GM12878 (cell line): ENCODE data around the gene OGFOD2. TPM values are rescaled to one million over a fixed set of nuclear protein-coding genes. Genes with fewer than 3 reads are reported as not detected.

Experiments used
- BMI1 ChIP-seq: fragments of 450-650 bp; IDR thresholded peaks from 2 replicates; pipeline ENCODE4 v1.6.1; 2016; ENCODE audit warnings: mild to moderate bottlenecking, moderate library complexity, borderline replicate concordance
- EGR1 ChIP-seq, 2 experiments: IDR thresholded peaks; 1 replicate in 1 of 2; 2 replicates in 1 of 2; pipeline ENCODE4 v1.6.1; 2011 to 2012; ENCODE audit warnings: low read depth in 2 of 2, low read length in 2 of 2, borderline replicate concordance in 1 of 2, mild to moderate bottlenecking in 1 of 2, moderate library complexity in 1 of 2
- EP300 ChIP-seq, 2 experiments: fragments of 150-350 bp in 1 of 2; IDR thresholded peaks; 2 replicates each; pipeline ENCODE4 v1.6.1; 2011 to 2012; ENCODE audit warnings: low read depth in 2 of 2, low read length in 2 of 2, borderline replicate concordance in 1 of 2, improper control_type of control experiment in 1 of 2, inconsistent platforms in 1 of 2; ENCODE audit not compliant: control insufficient read depth in 1 of 2
- KAT2A ChIP-seq: conservative IDR thresholded peaks from 2 replicates; pipeline ENCODE4 v1.6.1; 2011; ENCODE audit warnings: low read depth, low read length; ENCODE audit not compliant: control insufficient read depth
- KDM1A ChIP-seq: fragments of 200-600 bp; sonication (generic); IDR thresholded peaks from 2 replicates; pipeline ENCODE4 v1.6.1; 2016; ENCODE audit warnings: borderline replicate concordance
- NFXL1 ChIP-seq: fragments of 450-650 bp; IDR thresholded peaks from 2 replicates; pipeline ENCODE4 v1.6.1; 2017; ENCODE audit warnings: antibody characterized with exemption, mild to moderate bottlenecking, borderline replicate concordance
- NR2F1 ChIP-seq: fragments of 450-650 bp; conservative IDR thresholded peaks from 2 replicates; pipeline ENCODE4 v1.6.1; 2017; ENCODE audit warnings: mild to moderate bottlenecking
- POLR2AphosphoS5 ChIP-seq: IDR thresholded peaks from 2 replicates; pipeline ENCODE4 v1.6.1; 2011; ENCODE audit warnings: mild to moderate bottlenecking, low read length, inconsistent platforms
- RAD21 ChIP-seq: IDR thresholded peaks from 2 replicates; pipeline ENCODE4 v1.6.1; 2011; ENCODE audit warnings: mild to moderate bottlenecking, low read depth, low read length, moderate library complexity; ENCODE audit not compliant: insufficient read depth
- RAD51 ChIP-seq: fragments of 450-650 bp; IDR thresholded peaks from 2 replicates; pipeline ENCODE4 v1.6.1; 2016; ENCODE audit warnings: moderate library complexity, mild to moderate bottlenecking, inconsistent platforms
- SMAD1 ChIP-seq: fragments of 450-650 bp; IDR thresholded peaks from 2 replicates; pipeline ENCODE4 v1.6.1; 2018; ENCODE audit warnings: mild to moderate bottlenecking, low read depth; ENCODE audit not compliant: partially characterized antibody
- SMAD5 ChIP-seq: IDR thresholded peaks from 2 replicates; pipeline ENCODE4 v1.6.1; 2016; ENCODE audit warnings: antibody characterized with exemption, low read depth
- TCF3 ChIP-seq: IDR thresholded peaks from 2 replicates; pipeline ENCODE4 v1.6.1; 2012; ENCODE audit warnings: low read depth, mild to moderate bottlenecking, low read length, borderline replicate concordance; ENCODE audit not compliant: insufficient read depth
- ZNF384 ChIP-seq: IDR thresholded peaks from 2 replicates; pipeline ENCODE4 v1.6.1; 2012; ENCODE audit warnings: low read depth, mild to moderate bottlenecking, low read length, improper control_type of control experiment, borderline replicate concordance
- polyA plus RNA-seq, 11 experiments: library from polyadenylated mRNA; depleted of rRNA in 4 of 11; unstranded in 6 of 11; stranded (reverse) in 5 of 11; fragments of >200 nt; fragmentation: Nextera tagmentation in 4 of 11; fragmentation: Illumina TruSeq in 1 of 11; extraction: Ambion mirVana in 4 of 11; extraction: Trizol in 1 of 11; gene quantifications; 1 replicate in 1 of 11; 2 replicates in 10 of 11; pipeline versions ENCODE4 v1.2.1 to v1.2.3, GENCODE V29; 2011 to 2016; ENCODE audit warnings: inconsistent platforms in 2 of 11, missing spikeins in 2 of 11, low read depth in 1 of 11
- total RNA-seq, 4 experiments: library from RNA; depleted of rRNA in 3 of 4; stranded (reverse); fragments of >200 nt in 3 of 4; fragmentation: Illumina TruSeq in 1 of 4; extraction: Trizol in 1 of 4; gene quantifications; 2 replicates each; pipeline versions ENCODE4 v1.2.1 to v1.2.3, GENCODE V29; 2013 to 2021
- TF ChIP-seq, protein P1 (sequence below): fragments of 450-650 bp; conservative IDR thresholded peaks from 2 replicates; pipeline ENCODE4 v1.6.1; 2017; ENCODE audit warnings: mild to moderate bottlenecking, moderate library complexity
- TF ChIP-seq, protein P2 (sequence below), 3 experiments: IDR thresholded peaks in 2 of 3; conservative IDR thresholded peaks in 1 of 3; 2 replicates each; pipeline ENCODE4 v1.5.1; 2011; ENCODE audit warnings: low read depth in 3 of 3, low read length in 3 of 3, mild to moderate bottlenecking in 3 of 3, control low read depth in 2 of 3, moderate library complexity in 2 of 3, inconsistent platforms in 1 of 3, mixed read lengths in 1 of 3; ENCODE audit not compliant: control insufficient read depth in 2 of 3, insufficient read depth in 1 of 3; ENCODE audit errors: extremely low read depth in 1 of 3
- TF ChIP-seq, protein P3 (sequence below): IDR thresholded peaks from 2 replicates; pipeline ENCODE4 v1.6.1; 2012; ENCODE audit warnings: low read depth, low read length, improper control_type of control experiment
- TF ChIP-seq, protein P4 (sequence below): fragments of 450-650 bp; IDR thresholded peaks from 2 replicates; pipeline ENCODE4 v1.6.1; 2017; ENCODE audit warnings: antibody characterized with exemption, mild to moderate bottlenecking, moderate library complexity

OGFOD2 gene
- total and polyA plus RNA-seq, 10 of the 15 experiments (the other 5 are each of a cell fraction or from before 2014, with no cell fraction given): 0.93 to 29.2 (median 16.3) TPM

DNA sequence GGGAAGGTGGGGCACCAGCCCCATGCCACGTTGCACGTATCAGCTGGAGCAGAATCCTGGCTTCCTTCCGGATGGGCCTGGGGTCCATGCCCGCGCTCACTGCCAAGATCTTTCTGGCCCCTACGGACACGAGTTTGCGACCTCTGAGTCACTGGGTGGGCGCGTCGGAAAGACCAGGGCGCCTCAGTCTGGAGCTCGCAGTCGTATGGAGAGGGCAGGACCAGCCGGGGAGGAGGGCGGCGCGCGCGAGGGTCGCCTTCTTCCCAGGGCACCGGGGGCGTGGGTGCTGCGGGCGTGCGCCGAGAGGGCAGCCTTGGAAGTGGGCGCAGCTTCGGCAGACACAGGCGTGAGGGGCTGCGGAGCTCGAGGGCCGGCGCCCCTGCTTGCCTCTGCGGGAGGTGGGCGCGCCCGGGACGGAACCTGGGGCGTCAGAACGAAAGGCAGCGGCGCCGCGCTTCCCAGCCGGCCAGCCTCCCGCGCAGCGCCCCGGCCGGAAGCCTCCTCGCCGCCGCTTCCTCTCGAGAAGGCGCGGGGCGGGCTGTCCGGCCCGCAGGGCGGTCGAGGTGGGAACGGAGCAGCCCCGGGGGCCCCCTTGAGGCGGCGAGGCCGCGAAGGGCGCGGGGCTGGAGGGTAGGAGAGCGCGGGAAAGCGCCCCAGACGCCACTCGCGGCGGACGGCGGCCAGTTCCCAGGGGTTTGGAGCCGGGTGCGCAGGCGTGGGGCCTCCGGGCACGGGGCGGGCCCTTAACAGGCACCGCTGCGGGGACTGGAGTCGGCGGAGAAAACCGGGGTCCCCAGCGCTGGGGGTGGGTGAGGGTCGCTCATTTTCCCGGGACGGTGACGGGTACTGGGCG, 5.4 kb downstream of the OGFOD2 start, which contains the start of gene ARL6IP4 (continued):
- TF ChIP-seq EP300 (IDR thresholded peaks at IDR 0.05; ENCODE audit: borderline replicate concordance in 1 of 2, control insufficient read depth in 1 of 2, low read depth in 2 of 2, low read length in 2 of 2): no peak
- TF ChIP-seq SMAD1: no peak
- TF ChIP-seq, protein P1, sequence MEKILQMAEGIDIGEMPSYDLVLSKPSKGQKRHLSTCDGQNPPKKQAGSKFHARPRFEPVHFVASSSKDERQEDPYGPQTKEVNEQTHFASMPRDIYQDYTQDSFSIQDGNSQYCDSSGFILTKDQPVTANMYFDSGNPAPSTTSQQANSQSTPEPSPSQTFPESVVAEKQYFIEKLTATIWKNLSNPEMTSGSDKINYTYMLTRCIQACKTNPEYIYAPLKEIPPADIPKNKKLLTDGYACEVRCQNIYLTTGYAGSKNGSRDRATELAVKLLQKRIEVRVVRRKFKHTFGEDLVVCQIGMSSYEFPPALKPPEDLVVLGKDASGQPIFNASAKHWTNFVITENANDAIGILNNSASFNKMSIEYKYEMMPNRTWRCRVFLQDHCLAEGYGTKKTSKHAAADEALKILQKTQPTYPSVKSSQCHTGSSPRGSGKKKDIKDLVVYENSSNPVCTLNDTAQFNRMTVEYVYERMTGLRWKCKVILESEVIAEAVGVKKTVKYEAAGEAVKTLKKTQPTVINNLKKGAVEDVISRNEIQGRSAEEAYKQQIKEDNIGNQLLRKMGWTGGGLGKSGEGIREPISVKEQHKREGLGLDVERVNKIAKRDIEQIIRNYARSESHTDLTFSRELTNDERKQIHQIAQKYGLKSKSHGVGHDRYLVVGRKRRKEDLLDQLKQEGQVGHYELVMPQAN: peak; percentile 80
- peak in 1 of 2 experiments; percentile 69; a peak in 1 of 3 replicates for TF ChIP-seq EGR1 (IDR thresholded peaks at IDR 0.05; ENCODE audit: borderline replicate concordance in 1 of 2, low read depth in 2 of 2, low read length in 2 of 2)
- no peak for TF ChIP-seq KAT2A
- TF ChIP-seq ZNF384: no peak
- TF ChIP-seq, protein P2, sequence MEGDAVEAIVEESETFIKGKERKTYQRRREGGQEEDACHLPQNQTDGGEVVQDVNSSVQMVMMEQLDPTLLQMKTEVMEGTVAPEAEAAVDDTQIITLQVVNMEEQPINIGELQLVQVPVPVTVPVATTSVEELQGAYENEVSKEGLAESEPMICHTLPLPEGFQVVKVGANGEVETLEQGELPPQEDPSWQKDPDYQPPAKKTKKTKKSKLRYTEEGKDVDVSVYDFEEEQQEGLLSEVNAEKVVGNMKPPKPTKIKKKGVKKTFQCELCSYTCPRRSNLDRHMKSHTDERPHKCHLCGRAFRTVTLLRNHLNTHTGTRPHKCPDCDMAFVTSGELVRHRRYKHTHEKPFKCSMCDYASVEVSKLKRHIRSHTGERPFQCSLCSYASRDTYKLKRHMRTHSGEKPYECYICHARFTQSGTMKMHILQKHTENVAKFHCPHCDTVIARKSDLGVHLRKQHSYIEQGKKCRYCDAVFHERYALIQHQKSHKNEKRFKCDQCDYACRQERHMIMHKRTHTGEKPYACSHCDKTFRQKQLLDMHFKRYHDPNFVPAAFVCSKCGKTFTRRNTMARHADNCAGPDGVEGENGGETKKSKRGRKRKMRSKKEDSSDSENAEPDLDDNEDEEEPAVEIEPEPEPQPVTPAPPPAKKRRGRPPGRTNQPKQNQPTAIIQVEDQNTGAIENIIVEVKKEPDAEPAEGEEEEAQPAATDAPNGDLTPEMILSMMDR (IDR thresholded peaks at IDR 0.05 in 2 of 3, conservative IDR thresholded peaks at IDR 0.05 in 1 of 3; ENCODE audit: control insufficient read depth in 2 of 3, extremely low read depth in 1 of 3, insufficient read depth in 1 of 3, low read depth in 3 of 3, low read length in 3 of 3): 0 out of 6 replicates have a peak, but pooled peaks of 1 of the 3 experiments have one; percentile 5
- peak; percentile 58; the same call in 1 of the 2 replicates for TF ChIP-seq POLR2AphosphoS5
- TF ChIP-seq, protein P3, sequence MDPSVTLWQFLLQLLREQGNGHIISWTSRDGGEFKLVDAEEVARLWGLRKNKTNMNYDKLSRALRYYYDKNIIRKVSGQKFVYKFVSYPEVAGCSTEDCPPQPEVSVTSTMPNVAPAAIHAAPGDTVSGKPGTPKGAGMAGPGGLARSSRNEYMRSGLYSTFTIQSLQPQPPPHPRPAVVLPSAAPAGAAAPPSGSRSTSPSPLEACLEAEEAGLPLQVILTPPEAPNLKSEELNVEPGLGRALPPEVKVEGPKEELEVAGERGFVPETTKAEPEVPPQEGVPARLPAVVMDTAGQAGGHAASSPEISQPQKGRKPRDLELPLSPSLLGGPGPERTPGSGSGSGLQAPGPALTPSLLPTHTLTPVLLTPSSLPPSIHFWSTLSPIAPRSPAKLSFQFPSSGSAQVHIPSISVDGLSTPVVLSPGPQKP: peak; percentile 61; the same call in 1 of the 2 replicates
- TF ChIP-seq BMI1: no peak
- TF ChIP-seq RAD51: no peak
- TF ChIP-seq TCF3: peak; percentile 72; the same call in 1 of the 2 replicates
- no peak for TF ChIP-seq KDM1A
- peak; percentile 51 for TF ChIP-seq NR2F1
- TF ChIP-seq RAD21: no peak
- TF ChIP-seq NFXL1: 0 out of 2 replicates have a peak, but pooled peaks have one; percentile 27
- TF ChIP-seq, protein P4, sequence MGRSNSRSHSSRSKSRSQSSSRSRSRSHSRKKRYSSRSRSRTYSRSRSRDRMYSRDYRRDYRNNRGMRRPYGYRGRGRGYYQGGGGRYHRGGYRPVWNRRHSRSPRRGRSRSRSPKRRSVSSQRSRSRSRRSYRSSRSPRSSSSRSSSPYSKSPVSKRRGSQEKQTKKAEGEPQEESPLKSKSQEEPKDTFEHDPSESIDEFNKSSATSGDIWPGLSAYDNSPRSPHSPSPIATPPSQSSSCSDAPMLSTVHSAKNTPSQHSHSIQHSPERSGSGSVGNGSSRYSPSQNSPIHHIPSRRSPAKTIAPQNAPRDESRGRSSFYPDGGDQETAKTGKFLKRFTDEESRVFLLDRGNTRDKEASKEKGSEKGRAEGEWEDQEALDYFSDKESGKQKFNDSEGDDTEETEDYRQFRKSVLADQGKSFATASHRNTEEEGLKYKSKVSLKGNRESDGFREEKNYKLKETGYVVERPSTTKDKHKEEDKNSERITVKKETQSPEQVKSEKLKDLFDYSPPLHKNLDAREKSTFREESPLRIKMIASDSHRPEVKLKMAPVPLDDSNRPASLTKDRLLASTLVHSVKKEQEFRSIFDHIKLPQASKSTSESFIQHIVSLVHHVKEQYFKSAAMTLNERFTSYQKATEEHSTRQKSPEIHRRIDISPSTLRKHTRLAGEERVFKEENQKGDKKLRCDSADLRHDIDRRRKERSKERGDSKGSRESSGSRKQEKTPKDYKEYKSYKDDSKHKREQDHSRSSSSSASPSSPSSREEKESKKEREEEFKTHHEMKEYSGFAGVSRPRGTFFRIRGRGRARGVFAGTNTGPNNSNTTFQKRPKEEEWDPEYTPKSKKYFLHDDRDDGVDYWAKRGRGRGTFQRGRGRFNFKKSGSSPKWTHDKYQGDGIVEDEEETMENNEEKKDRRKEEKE: no peak
- TF ChIP-seq SMAD5: no peak
